Natural killer cell (primary cell): ENCODE data around the gene AIFM2. TPM values are rescaled to one million over a fixed set of nuclear protein-coding genes. Genes with fewer than 3 reads are reported as not detected.

Source experiments
- ATAC-seq, 3 donors: fragments of 150-1000 bp in 2 of 3; fragments of 200-7000 bp in 1 of 3; cut with Tn5 transposase; 1 replicate in 1 of 3; 2 replicates in 2 of 3; pipeline ENCODE4 v1.10.0; 2021; ENCODE audit warnings: mild to moderate bottlenecking in 2 of 3, moderate library complexity in 2 of 3
- DNase-seq, 2 donors: peaks; one replicate each; pipeline versions ENCODE4 v3.0.0 to v3.0.0-alpha.2; 2013 to 2021; ENCODE audit warnings: mixed read lengths in 1 of 2
- H3K27ac ChIP-seq: one replicate; pipeline ENCODE4 v1.5.1; 2013; ENCODE audit warnings: mild to moderate bottlenecking, low read length
- H3K27me3 ChIP-seq: one replicate; pipeline ENCODE4 v1.6.1; 2013; ENCODE audit warnings: low read length; ENCODE audit not compliant: control insufficient read depth, insufficient read depth
- H3K36me3 ChIP-seq: one replicate; pipeline ENCODE4 v1.6.1; 2013; ENCODE audit warnings: low read length; ENCODE audit not compliant: control insufficient read depth, insufficient read depth
- H3K4me1 ChIP-seq: one replicate; pipeline ENCODE4 v1.6.1; 2013; ENCODE audit warnings: low read length; ENCODE audit not compliant: control insufficient read depth, insufficient read depth
- H3K4me3 ChIP-seq: one replicate; pipeline ENCODE4 v1.5.1; 2013; ENCODE audit warnings: low read length
- H3K9me3 ChIP-seq: one replicate; pipeline ENCODE4 v1.6.1; 2013; ENCODE audit warnings: low read length; ENCODE audit not compliant: control insufficient read depth, insufficient read depth
- H3K27ac Mint-ChIP-seq, 2 donors: one replicate each; pipeline ENCODE4 v1.8.0; 2022; ENCODE audit warnings: mild to moderate bottlenecking in 2 of 2, mixed read lengths in 2 of 2, moderate library complexity in 1 of 2
- H3K27me3 Mint-ChIP-seq, 2 donors: one replicate each; pipeline ENCODE4 v1.8.0; 2022; ENCODE audit warnings: low read depth in 2 of 2, mixed read lengths in 2 of 2
- H3K36me3 Mint-ChIP-seq: one replicate; pipeline ENCODE4 v1.8.0; 2022; ENCODE audit warnings: mixed read lengths
- H3K4me1 Mint-ChIP-seq, 2 donors: one replicate each; pipeline ENCODE4 v1.8.0; 2022; ENCODE audit warnings: mixed read lengths in 2 of 2
- H3K4me3 Mint-ChIP-seq: one replicate; pipeline ENCODE4 v1.8.0; 2022; ENCODE audit warnings: mild to moderate bottlenecking, moderate library complexity, mixed read lengths
- H3K9me3 Mint-ChIP-seq, 2 donors: one replicate each; pipeline ENCODE4 v1.8.0; 2022; ENCODE audit warnings: mixed read lengths in 2 of 2
- WGBS: methylation state at CpG from one replicate; pipeline ENCODE4 v1.1.7; 2013; ENCODE audit warnings: missing lambda C conversion rate; ENCODE audit not compliant: insufficient coverage; 5-methylcytosine and 5-hydroxymethylcytosine counted together
- intact Hi-C: fragments of 100-400 bp; cut with micrococcal nuclease; formaldehyde crosslinking; loops from one replicate; pipeline ENCODE4 v1.14.2; 2022
- total RNA-seq, 4 donors: library from RNA; stranded (reverse); fragments of 120-200 nt in 1 of 4; gene quantifications; one replicate each; pipeline versions ENCODE4 v1.2.3 to v1.2.4, GENCODE V29; 2013 to 2022
- TF ChIP-seq, protein P1 (sequence below): fragments of 200-600 bp; IDR thresholded peaks from one replicate; pipeline ENCODE4 v1.8.0; 2022; ENCODE audit warnings: antibody characterized with exemption

AIFM2 gene
- total RNA-seq, 3 donors from 2014 or later (not counting 1 experiment from before 2014, with no cell fraction given), result 3.7 to 4.2 (median 3.9) TPM

DNA sequence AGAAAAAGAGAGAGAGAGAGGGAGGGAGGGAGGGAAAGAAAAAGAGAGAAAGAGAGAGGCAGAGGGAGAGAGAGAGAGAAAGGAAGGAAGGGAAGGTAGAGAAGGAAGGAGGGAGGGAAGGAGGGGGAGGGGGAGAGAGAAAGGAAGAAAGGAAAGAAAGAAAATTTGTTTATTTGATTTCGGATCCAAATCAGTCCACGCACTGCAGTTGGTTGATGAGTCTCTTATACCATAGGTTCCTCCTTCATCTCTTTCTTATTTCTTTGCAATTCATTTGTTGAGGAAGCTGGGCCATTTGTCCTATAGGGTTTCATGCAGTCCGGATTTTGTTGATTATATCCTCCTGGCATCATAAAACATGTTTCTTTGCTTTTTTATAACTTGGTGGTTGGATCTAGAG is 34.4 kb downstream of the AIFM2 start:
- 100% methylated on average over 1 of the region's 3 CpGs for WGBS
- Mint-ChIP-seq H3K27ac (no peak overlapping the region), H3K4me3 (no peak overlapping the region), H3K27me3 (no peaks in the 10 kb centered on the region), H3K9me3 (no peaks in the 10 kb centered on the region), H3K36me3 (no peaks in the 10 kb centered on the region), H3K4me1 (peaks cover 27% of the 10 kb centered on the region in 2 donors)
- H3K4me3 ChIP-seq, result no peak overlapping the region
- intact Hi-C loops, result no loop called here
- TF ChIP-seq, protein P1, sequence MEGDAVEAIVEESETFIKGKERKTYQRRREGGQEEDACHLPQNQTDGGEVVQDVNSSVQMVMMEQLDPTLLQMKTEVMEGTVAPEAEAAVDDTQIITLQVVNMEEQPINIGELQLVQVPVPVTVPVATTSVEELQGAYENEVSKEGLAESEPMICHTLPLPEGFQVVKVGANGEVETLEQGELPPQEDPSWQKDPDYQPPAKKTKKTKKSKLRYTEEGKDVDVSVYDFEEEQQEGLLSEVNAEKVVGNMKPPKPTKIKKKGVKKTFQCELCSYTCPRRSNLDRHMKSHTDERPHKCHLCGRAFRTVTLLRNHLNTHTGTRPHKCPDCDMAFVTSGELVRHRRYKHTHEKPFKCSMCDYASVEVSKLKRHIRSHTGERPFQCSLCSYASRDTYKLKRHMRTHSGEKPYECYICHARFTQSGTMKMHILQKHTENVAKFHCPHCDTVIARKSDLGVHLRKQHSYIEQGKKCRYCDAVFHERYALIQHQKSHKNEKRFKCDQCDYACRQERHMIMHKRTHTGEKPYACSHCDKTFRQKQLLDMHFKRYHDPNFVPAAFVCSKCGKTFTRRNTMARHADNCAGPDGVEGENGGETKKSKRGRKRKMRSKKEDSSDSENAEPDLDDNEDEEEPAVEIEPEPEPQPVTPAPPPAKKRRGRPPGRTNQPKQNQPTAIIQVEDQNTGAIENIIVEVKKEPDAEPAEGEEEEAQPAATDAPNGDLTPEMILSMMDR, result no peak
- no peaks in the 10 kb centered on the region for H3K36me3 ChIP-seq
- no peak overlapping the region for H3K27ac ChIP-seq
- H3K9me3 ChIP-seq, result no peaks in the 10 kb centered on the region
- no peaks in the 10 kb centered on the region for H3K27me3 ChIP-seq
- ATAC-seq, result no peak
- peaks cover 7% of the 10 kb centered on the region for H3K4me1 ChIP-seq
- DNase-seq, result no peak

- peaks cover 35 to 36% of the 10 kb centered on the region in 2 donors for H3K4me1 Mint-ChIP-seq
- H3K4me3 Mint-ChIP-seq, result no peak overlapping the region
- Histone ChIP-seq H3K4me3 (no peak overlapping the region), H3K27me3 (no peaks in the 10 kb centered on the region), H3K4me1 (peaks cover 15% of the 10 kb centered on the region), H3K27ac (no peak overlapping the region), H3K36me3 (no peaks in the 10 kb centered on the region), H3K9me3 (no peaks in the 10 kb centered on the region)
- no peaks in the 10 kb centered on the region for H3K9me3 Mint-ChIP-seq
- no peak overlapping the region for H3K27ac Mint-ChIP-seq
- ATAC-seq (no peak), DNase-seq (no peak)
- no peaks in the 10 kb centered on the region for H3K36me3 Mint-ChIP-seq
- intact Hi-C loops, result no loop called here
- no peaks in the 10 kb centered on the region for H3K27me3 Mint-ChIP-seq
- TF ChIP-seq, protein P1, result no peak
These were observed 35.2 kb downstream of the AIFM2 start for GRCh38 chr10:70097459-70097858.

GRCh38 chr10:70096705-70097420 is 35.8 kb downstream of the AIFM2 start:
- ATAC-seq (no peak), DNase-seq (no peak)
- 92% methylated on average over 5 of the region's 5 CpGs for WGBS
- Mint-ChIP-seq H3K9me3 (no peaks in the 10 kb centered on the region), H3K27ac (peak overlapping the region in 1 of 2 donors; percentile 40), H3K4me1 (peaks cover 41 to 42% of the 10 kb centered on the region in 2 donors), H3K36me3 (no peaks in the 10 kb centered on the region), H3K27me3 (no peaks in the 10 kb centered on the region), H3K4me3 (no peak overlapping the region)
- H3K27ac ChIP-seq, result no peak overlapping the region
- no peaks in the 10 kb centered on the region for H3K36me3 ChIP-seq
- TF ChIP-seq, protein P1, result no peak
- no peaks in the 10 kb centered on the region for H3K9me3 ChIP-seq
- no peaks in the 10 kb centered on the region for H3K27me3 ChIP-seq
- peaks cover 21% of the 10 kb centered on the region for H3K4me1 ChIP-seq
- H3K4me3 ChIP-seq, result no peak overlapping the region
- intact Hi-C loops, result no loop called here
